PFSK-1 (cell line): ENCODE results near the gene SPRTN.

ENCODE experiments used
- FOXP2 ChIP-seq: optimal IDR thresholded peaks from 2 replicates; pipeline ENCODE3; 2011; ENCODE audit warnings: borderline replicate concordance, control low read depth, inconsistent platforms; ENCODE audit not compliant: insufficient read depth; ENCODE audit errors: extremely low read length, extremely low read depth
- POLR2AphosphoS5 ChIP-seq: IDR thresholded peaks from 2 replicates; pipeline ENCODE4 v1.6.1; 2012; ENCODE audit warnings: low read depth, mild to moderate bottlenecking, control low read depth, low read length, moderate library complexity
- REST ChIP-seq, 2 experiments: IDR thresholded peaks; 2 replicates each; pipeline versions ENCODE4 v1.6.1 to v1.8.0; 2011 to 2012; ENCODE audit warnings: low read depth in 2 of 2, low read length in 2 of 2, control low read depth in 1 of 2, inconsistent platforms in 1 of 2, mild to moderate bottlenecking in 1 of 2, moderate library complexity in 1 of 2; ENCODE audit not compliant: insufficient read depth in 1 of 2
- SIN3A ChIP-seq: IDR thresholded peaks from 2 replicates; pipeline ENCODE4 v1.6.1; 2012; ENCODE audit warnings: mild to moderate bottlenecking, low read length, moderate library complexity, borderline replicate concordance; ENCODE audit not compliant: insufficient read depth
- TAF1 ChIP-seq: IDR thresholded peaks from 2 replicates; pipeline ENCODE4 v1.6.1; 2012; ENCODE audit warnings: low read length, control low read depth, borderline replicate concordance; ENCODE audit not compliant: insufficient read depth

Gene SPRTN

GRCh38 chr1:231372501-231372900 is 34.4 kb downstream of the SPRTN start:
- TF ChIP-seq SIN3A (no peak), REST (IDR thresholded peaks at IDR 0.05; ENCODE audit: insufficient read depth in 1 of 2, low read depth in 2 of 2, low read length in 2 of 2) (no peak), POLR2AphosphoS5 (no peak), TAF1 (no peak), FOXP2 (no peak)

GRCh38 chr1:231374394-231374793 is 36.3 kb downstream of the SPRTN start:
- TF ChIP-seq TAF1 (no peak), SIN3A (no peak), FOXP2 (no peak), POLR2AphosphoS5 (no peak), REST (IDR thresholded peaks at IDR 0.05; ENCODE audit: insufficient read depth in 1 of 2, low read depth in 2 of 2, low read length in 2 of 2) (no peak)

GRCh38 chr1:231376101-231376500 is 38.0 kb downstream of the SPRTN start:
- TF ChIP-seq POLR2AphosphoS5 (no peak), TAF1 (no peak), REST (IDR thresholded peaks at IDR 0.05; ENCODE audit: insufficient read depth in 1 of 2, low read depth in 2 of 2, low read length in 2 of 2) (no peak), SIN3A (no peak), FOXP2 (no peak)

GRCh38 chr1:231376875-231377549 is 38.9 kb downstream of the SPRTN start:
- TF ChIP-seq FOXP2: no peak
- TF ChIP-seq SIN3A: no peak
- TF ChIP-seq REST (IDR thresholded peaks at IDR 0.05; ENCODE audit: insufficient read depth in 1 of 2, low read depth in 2 of 2, low read length in 2 of 2): no peak
- TF ChIP-seq TAF1: no peak
- TF ChIP-seq POLR2AphosphoS5: no peak
